ENCODE data around the gene AGBL4. TPM values are rescaled to one million over a fixed set of nuclear protein-coding genes. Genes with fewer than 3 reads are reported as not detected.
A peak's percentile ranks its signal among the peaks of the same experiment; 100 is the strongest.

Gene AGBL4
- total RNA-seq, 2 donors from 2014 or later: 0.40 to 5.5 TPM

DNA sequence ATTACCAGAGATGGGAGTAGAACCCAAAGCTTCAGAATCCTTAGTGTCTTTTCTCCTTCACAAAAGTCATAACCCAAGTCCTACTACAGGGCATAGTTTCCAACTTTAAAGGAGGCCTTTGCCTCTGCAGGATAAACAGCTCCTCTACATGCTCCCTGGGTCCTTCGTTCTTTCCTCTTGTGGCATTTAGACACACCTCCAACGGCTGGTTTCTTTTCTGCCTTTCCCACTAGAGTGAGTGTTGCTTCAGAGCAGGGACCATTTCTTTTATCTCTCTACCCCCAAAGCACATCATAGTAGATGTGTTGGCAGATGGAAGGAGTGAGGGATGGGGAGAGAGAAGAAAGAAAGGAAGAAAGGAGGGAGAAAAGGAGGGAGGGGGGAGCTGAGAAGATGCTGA is 1407.0 kb downstream of the AGBL4 start:
- H3K27ac Mint-ChIP-seq: no peak overlapping the region
- Histone ChIP-seq H3K27ac (ENCODE audit: low read depth, low read length) (no peak overlapping the region), H3K9ac (ENCODE audit: extremely low read depth, low read length, poor library complexity, severe bottlenecking) (no peak overlapping the region), H3K9me3 (ENCODE audit: control insufficient read depth, low read length) (no peaks in the 10 kb centered on the region), H3K27me3 (ENCODE audit: control insufficient read depth, insufficient read depth, low read length, poor library complexity, severe bottlenecking) (no peaks in the 10 kb centered on the region), H3K4me3 (ENCODE audit: low read length) (no peak overlapping the region), H3K36me3 (ENCODE audit: control insufficient read depth, insufficient read depth, low read length) (no peaks in the 10 kb centered on the region), H3K4me1 (ENCODE audit: control insufficient read depth, insufficient read depth, low read length) (no peaks in the 10 kb centered on the region)
- no peaks in the 10 kb centered on the region for H3K36me3 Mint-ChIP-seq (ENCODE audit: low read depth)
- no peak overlapping the region for H3K4me3 Mint-ChIP-seq
- H3K9me3 Mint-ChIP-seq: no peaks in the 10 kb centered on the region
- TF ChIP-seq, protein P1, sequence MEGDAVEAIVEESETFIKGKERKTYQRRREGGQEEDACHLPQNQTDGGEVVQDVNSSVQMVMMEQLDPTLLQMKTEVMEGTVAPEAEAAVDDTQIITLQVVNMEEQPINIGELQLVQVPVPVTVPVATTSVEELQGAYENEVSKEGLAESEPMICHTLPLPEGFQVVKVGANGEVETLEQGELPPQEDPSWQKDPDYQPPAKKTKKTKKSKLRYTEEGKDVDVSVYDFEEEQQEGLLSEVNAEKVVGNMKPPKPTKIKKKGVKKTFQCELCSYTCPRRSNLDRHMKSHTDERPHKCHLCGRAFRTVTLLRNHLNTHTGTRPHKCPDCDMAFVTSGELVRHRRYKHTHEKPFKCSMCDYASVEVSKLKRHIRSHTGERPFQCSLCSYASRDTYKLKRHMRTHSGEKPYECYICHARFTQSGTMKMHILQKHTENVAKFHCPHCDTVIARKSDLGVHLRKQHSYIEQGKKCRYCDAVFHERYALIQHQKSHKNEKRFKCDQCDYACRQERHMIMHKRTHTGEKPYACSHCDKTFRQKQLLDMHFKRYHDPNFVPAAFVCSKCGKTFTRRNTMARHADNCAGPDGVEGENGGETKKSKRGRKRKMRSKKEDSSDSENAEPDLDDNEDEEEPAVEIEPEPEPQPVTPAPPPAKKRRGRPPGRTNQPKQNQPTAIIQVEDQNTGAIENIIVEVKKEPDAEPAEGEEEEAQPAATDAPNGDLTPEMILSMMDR (conservative IDR thresholded peaks at IDR 0.05): no peak
- DNase-seq: no peak
- 50 to 84% methylated on average over 1 to 2 of the region's 2 CpGs for WGBS, 2 experiments (ENCODE audit: insufficient coverage in 1 of 2, insufficient read length in 1 of 2)
- no peaks in the 10 kb centered on the region for H3K27me3 Mint-ChIP-seq (ENCODE audit: insufficient read depth)
- H3K4me1 Mint-ChIP-seq: peaks cover 3% of the 10 kb centered on the region

DNA sequence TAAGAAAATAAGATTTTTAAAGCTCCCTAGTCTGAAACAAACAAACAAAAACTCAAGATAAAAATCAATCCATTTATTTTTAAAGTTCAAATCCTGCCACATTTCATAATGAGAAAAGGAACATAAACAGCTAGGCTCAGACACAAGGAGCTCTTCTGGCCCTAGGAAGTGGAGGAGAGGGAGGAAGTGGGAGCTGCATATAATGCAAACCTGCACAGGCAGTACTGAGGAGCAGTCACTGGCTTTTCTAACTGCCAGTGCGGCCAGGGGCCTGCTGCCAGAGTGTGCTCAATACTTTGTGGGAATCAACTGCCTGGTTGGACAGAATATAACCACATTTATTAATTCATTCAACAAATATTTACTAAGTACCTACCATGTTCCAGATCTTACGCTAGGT is 1411.9 kb downstream of the AGBL4 start:
- H3K27ac Mint-ChIP-seq: no peak overlapping the region
- no peaks in the 10 kb centered on the region for H3K36me3 Mint-ChIP-seq (ENCODE audit: low read depth)
- no peak overlapping the region for H3K4me3 Mint-ChIP-seq

DNA sequence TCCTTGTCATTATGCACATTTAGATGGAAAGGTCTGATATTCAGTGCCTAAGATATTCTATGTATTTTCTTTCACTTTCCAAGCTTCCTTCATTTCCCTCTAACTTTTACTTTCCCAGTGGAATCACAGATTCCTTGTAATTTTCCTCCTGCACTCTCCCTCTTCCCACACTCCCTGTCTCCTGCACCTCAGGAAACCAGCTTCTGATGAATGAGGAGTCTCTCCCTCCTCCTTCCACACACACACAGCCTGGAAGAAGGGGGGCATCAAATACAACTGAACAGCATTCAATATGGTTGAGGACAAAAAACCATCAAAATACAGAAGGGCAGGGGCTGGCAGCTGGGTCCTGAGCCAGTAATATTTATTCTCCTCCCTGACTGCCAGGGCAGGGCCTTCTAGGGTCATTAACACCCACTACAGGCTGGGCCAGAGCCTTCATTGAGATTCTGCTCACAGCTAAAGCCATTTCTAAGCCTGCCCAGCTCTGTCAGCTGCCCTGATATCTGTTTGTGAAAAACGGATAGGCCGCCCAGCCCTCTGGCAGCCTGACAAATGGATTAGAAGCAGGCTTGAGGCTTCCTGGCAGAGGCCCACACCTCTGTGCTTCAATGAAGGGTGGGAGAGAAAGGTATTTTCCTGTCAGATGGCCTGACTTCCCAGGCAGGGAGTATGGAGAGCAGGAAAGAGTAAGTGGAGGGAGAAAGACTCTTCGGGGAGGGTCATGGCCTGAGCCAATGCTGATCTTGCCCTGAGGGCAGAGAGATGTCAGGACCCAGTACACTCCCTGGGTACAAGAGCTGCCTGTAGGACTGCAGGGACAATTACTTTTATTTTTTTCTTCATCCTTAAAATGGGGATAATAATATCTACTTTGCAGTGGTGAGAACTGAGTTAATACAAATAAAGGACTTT is 1412.9 kb downstream of the AGBL4 start:
- peak overlapping the region; percentile 93 for H3K27ac ChIP-seq (ENCODE audit: low read depth, low read length)

More for the DNA sequence above, 1411.9 kb downstream of the AGBL4 start:
- 92 to 93% methylated on average over 2 of the region's 2 CpGs for WGBS, 2 experiments (ENCODE audit: insufficient coverage in 1 of 2, insufficient read length in 1 of 2)
- no peak for DNase-seq
- H3K9me3 Mint-ChIP-seq: no peaks in the 10 kb centered on the region
- no peak overlapping the region for H3K27ac ChIP-seq (ENCODE audit: low read depth, low read length)
- H3K27me3 ChIP-seq (ENCODE audit: control insufficient read depth, insufficient read depth, low read length, poor library complexity, severe bottlenecking): no peaks in the 10 kb centered on the region
- H3K9me3 ChIP-seq (ENCODE audit: control insufficient read depth, low read length): no peaks in the 10 kb centered on the region
- H3K4me1 ChIP-seq (ENCODE audit: control insufficient read depth, insufficient read depth, low read length): peaks cover 6% of the 10 kb centered on the region
- H3K27me3 Mint-ChIP-seq (ENCODE audit: insufficient read depth): no peaks in the 10 kb centered on the region
- H3K4me3 ChIP-seq (ENCODE audit: low read length): no peak overlapping the region
- H3K9ac ChIP-seq (ENCODE audit: extremely low read depth, low read length, poor library complexity, severe bottlenecking): no peak overlapping the region
- H3K4me1 Mint-ChIP-seq: no peaks in the 10 kb centered on the region
- H3K36me3 ChIP-seq (ENCODE audit: control insufficient read depth, insufficient read depth, low read length): no peaks in the 10 kb centered on the region
- TF ChIP-seq, protein P1 (conservative IDR thresholded peaks at IDR 0.05): no peak

More for the DNA sequence above, 1412.9 kb downstream of the AGBL4 start:
- H3K4me3 Mint-ChIP-seq: no peak overlapping the region
- no peak overlapping the region for H3K9ac ChIP-seq (ENCODE audit: extremely low read depth, low read length, poor library complexity, severe bottlenecking)
- no peak overlapping the region for H3K4me3 ChIP-seq (ENCODE audit: low read length)
- 70 to 78% methylated on average over 3 of the region's 3 CpGs for WGBS, 2 experiments (ENCODE audit: insufficient coverage in 1 of 2, insufficient read length in 1 of 2)
- no peaks in the 10 kb centered on the region for H3K36me3 ChIP-seq (ENCODE audit: control insufficient read depth, insufficient read depth, low read length)
- H3K27me3 Mint-ChIP-seq (ENCODE audit: insufficient read depth): no peaks in the 10 kb centered on the region
- DNase-seq: no peak
- no peak overlapping the region for H3K27ac Mint-ChIP-seq
- no peaks in the 10 kb centered on the region for H3K9me3 Mint-ChIP-seq
- H3K4me1 ChIP-seq (ENCODE audit: control insufficient read depth, insufficient read depth, low read length): peaks cover 6% of the 10 kb centered on the region
- peaks cover 8% of the 10 kb centered on the region for H3K27me3 ChIP-seq (ENCODE audit: control insufficient read depth, insufficient read depth, low read length, poor library complexity, severe bottlenecking)
- no peaks in the 10 kb centered on the region for H3K36me3 Mint-ChIP-seq (ENCODE audit: low read depth)
- no peaks in the 10 kb centered on the region for H3K9me3 ChIP-seq (ENCODE audit: control insufficient read depth, low read length)
- TF ChIP-seq, protein P1 (conservative IDR thresholded peaks at IDR 0.05): no peak
- H3K4me1 Mint-ChIP-seq: no peaks in the 10 kb centered on the region
